Measurements from ENCODE around the gene RBM6.
"Not testable (repeated sequence)": the region's sequence is repeated elsewhere in the genome, so short reads cannot be mapped to it uniquely, and the experiment has no call there.

Gene RBM6

GRCh38 chr3:49930168-49930690, 9.7 kb upstream of the RBM6 start:
- no peak for DNase-seq (ENCODE audit: low read depth in 2 of 2)
- H3K4me3 ChIP-seq (replicated peaks in 1 of 2; ENCODE audit: low read depth in 2 of 2, low read length in 2 of 2) = peak overlapping the region; percentile 83 to 87
- TF ChIP-seq CTCF (IDR thresholded peaks at IDR 0.05; ENCODE audit: low read depth, low read length) = no peak

- no peak for DNase-seq (ENCODE audit: low read depth in 2 of 2)
- H3K4me3 ChIP-seq (replicated peaks in 1 of 2; ENCODE audit: low read depth in 2 of 2, low read length in 2 of 2) = no peak overlapping the region
- TF ChIP-seq CTCF (IDR thresholded peaks at IDR 0.05; ENCODE audit: low read depth, low read length) = no peak
These were observed 9.0 kb upstream of the RBM6 start for GRCh38 chr3:49930922-49931321.

- DNase-seq (ENCODE audit: low read depth in 2 of 2); H3K4me3 ChIP-seq (replicated peaks in 1 of 2; ENCODE audit: low read depth in 2 of 2, low read length in 2 of 2): not testable (repeated sequence)
These were observed 7.7 kb upstream of the RBM6 start for GRCh38 chr3:49932281-49932680.

- no peak for TF ChIP-seq CTCF (IDR thresholded peaks at IDR 0.05; ENCODE audit: low read depth, low read length)
- H3K4me3 ChIP-seq (replicated peaks in 1 of 2; ENCODE audit: low read depth in 2 of 2, low read length in 2 of 2) = no peak overlapping the region
- DNase-seq (ENCODE audit: low read depth in 2 of 2) = no peak
These were observed 2.9 kb upstream of the RBM6 start for GRCh38 chr3:49937090-49937489.

- H3K4me3 ChIP-seq (replicated peaks in 1 of 2; ENCODE audit: low read depth in 2 of 2, low read length in 2 of 2) = peak overlapping the region; percentile 89 to 91
- no peak for TF ChIP-seq CTCF (IDR thresholded peaks at IDR 0.05; ENCODE audit: low read depth, low read length)
- DNase-seq (ENCODE audit: low read depth in 2 of 2) = no peak
These were observed 808 bp downstream of the RBM6 start for GRCh38 chr3:49940667-49941249.

- no peak for DNase-seq (ENCODE audit: low read depth in 2 of 2)
- no peak overlapping the region for H3K4me3 ChIP-seq (replicated peaks in 1 of 2; ENCODE audit: low read depth in 2 of 2, low read length in 2 of 2)
- no peak for TF ChIP-seq CTCF (IDR thresholded peaks at IDR 0.05; ENCODE audit: low read depth, low read length)
These were observed 2.7 kb downstream of the RBM6 start for GRCh38 chr3:49942651-49943050.

GRCh38 chr3:49952924-49953323, 13.0 kb downstream of the RBM6 start:
- no peak for DNase-seq (ENCODE audit: low read depth in 2 of 2)
- no peak for TF ChIP-seq CTCF (IDR thresholded peaks at IDR 0.05; ENCODE audit: low read depth, low read length)
- no peak overlapping the region for H3K4me3 ChIP-seq (replicated peaks in 1 of 2; ENCODE audit: low read depth in 2 of 2, low read length in 2 of 2)

Measured in cardiac fibroblast (primary cell).